ENCODE data around the gene C10orf105. TPM values are rescaled to one million over a fixed set of nuclear protein-coding genes. Genes with fewer than 3 reads are reported as not detected.

C10orf105 gene
- total RNA-seq, 1 donor from 2014 or later = not detected

- Mint-ChIP-seq H3K4me1 (ENCODE audit: low read depth) (no peaks in the 10 kb centered on the region), H3K4me3 (ENCODE audit: unreplicated experiment) (no peak overlapping the region), H3K36me3 (ENCODE audit: low read depth) (peaks cover 4% of the 10 kb centered on the region), H3K27ac (ENCODE audit: unreplicated experiment) (no peak overlapping the region), H3K9me3 (ENCODE audit: low read depth) (peaks cover 4% of the 10 kb centered on the region), H3K27me3 (ENCODE audit: low read depth) (peaks cover 42% of the 10 kb centered on the region)
- no peak for DNase-seq (ENCODE audit: low spot score)
- TF ChIP-seq CTCF (IDR thresholded peaks at IDR 0.05) = no peak
These were observed 33.9 kb downstream of the C10orf105 start for GRCh38 chr10:71685554-71686232.

- Mint-ChIP-seq H3K9me3 (ENCODE audit: low read depth) (peaks cover 4% of the 10 kb centered on the region), H3K4me1 (ENCODE audit: low read depth) (no peaks in the 10 kb centered on the region), H3K36me3 (ENCODE audit: low read depth) (peaks cover 4% of the 10 kb centered on the region), H3K27me3 (ENCODE audit: low read depth) (peaks cover 50% of the 10 kb centered on the region), H3K4me3 (ENCODE audit: unreplicated experiment) (no peak overlapping the region), H3K27ac (ENCODE audit: unreplicated experiment) (no peak overlapping the region)
- DNase-seq (ENCODE audit: low spot score) = no peak
- no peak for TF ChIP-seq CTCF (IDR thresholded peaks at IDR 0.05)
These were observed 35.0 kb downstream of the C10orf105 start for GRCh38 chr10:71684356-71685173.

- H3K27ac Mint-ChIP-seq (ENCODE audit: unreplicated experiment) = no peak overlapping the region
- H3K36me3 Mint-ChIP-seq (ENCODE audit: low read depth) = peaks cover 4% of the 10 kb centered on the region
- H3K4me1 Mint-ChIP-seq (ENCODE audit: low read depth) = no peaks in the 10 kb centered on the region
- no peak for DNase-seq (ENCODE audit: low spot score)
- peaks cover 52% of the 10 kb centered on the region for H3K27me3 Mint-ChIP-seq (ENCODE audit: low read depth)
- H3K9me3 Mint-ChIP-seq (ENCODE audit: low read depth) = peaks cover 3% of the 10 kb centered on the region
- TF ChIP-seq CTCF (IDR thresholded peaks at IDR 0.05) = no peak
- no peak overlapping the region for H3K4me3 Mint-ChIP-seq (ENCODE audit: unreplicated experiment)
These were observed 36.3 kb downstream of the C10orf105 start for GRCh38 chr10:71683301-71683700.

DNA sequence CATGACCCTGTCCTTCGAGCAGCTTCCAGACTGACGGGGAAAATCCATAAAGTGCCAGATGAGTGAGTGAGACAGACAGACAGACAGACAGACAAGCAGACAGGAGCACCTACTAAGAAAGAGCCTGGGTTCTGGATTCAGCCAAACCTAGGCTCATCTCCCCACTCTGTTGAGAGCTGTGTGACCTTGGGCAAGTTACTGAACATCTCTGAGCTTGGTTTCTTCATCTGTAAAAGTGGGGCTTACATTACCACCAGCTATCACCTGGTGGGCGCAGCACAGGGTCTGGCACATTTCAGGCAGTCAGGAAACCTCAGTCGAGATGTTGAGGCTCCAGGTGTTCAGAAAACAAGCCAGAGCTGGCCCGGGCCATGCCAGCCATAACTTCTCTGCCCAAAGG lies 37.6 kb downstream of the C10orf105 start:
- peaks cover 61% of the 10 kb centered on the region for H3K27me3 Mint-ChIP-seq (ENCODE audit: low read depth)
- no peak for TF ChIP-seq CTCF (IDR thresholded peaks at IDR 0.05)
- no peak overlapping the region for H3K27ac Mint-ChIP-seq (ENCODE audit: unreplicated experiment)
- no peak overlapping the region for H3K4me3 Mint-ChIP-seq (ENCODE audit: unreplicated experiment)
- H3K36me3 Mint-ChIP-seq (ENCODE audit: low read depth) = peaks cover 2% of the 10 kb centered on the region
- no peak for DNase-seq (ENCODE audit: low spot score)
- H3K9me3 Mint-ChIP-seq (ENCODE audit: low read depth) = no peaks in the 10 kb centered on the region
- no peaks in the 10 kb centered on the region for H3K4me1 Mint-ChIP-seq (ENCODE audit: low read depth)

DNA sequence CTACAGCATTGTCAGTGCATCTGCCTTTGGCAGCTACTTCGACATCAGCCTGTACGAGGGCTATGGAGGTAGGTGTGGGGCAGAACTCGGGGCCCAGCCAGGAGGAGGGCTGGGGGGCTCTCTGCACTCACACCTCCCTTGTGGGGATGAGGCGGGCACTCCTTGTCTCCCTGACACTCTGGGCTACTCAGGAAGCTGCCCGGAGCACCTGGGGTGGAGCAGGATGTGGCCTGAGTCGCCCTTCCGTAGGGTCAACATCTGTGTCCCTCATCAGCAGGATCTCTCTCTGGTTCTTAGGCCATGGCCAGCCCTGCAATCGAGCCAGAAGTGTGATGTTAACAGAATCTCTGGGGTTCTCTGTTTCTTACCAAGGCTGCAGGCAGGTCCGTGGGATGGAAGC lies 40.2 kb downstream of the C10orf105 start:
- H3K4me3 Mint-ChIP-seq (ENCODE audit: unreplicated experiment) = no peak overlapping the region
- H3K27me3 Mint-ChIP-seq (ENCODE audit: low read depth) = peaks cover 50% of the 10 kb centered on the region
- H3K4me1 Mint-ChIP-seq (ENCODE audit: low read depth) = no peaks in the 10 kb centered on the region
- DNase-seq (ENCODE audit: low spot score) = no peak
- no peaks in the 10 kb centered on the region for H3K36me3 Mint-ChIP-seq (ENCODE audit: low read depth)
- no peak overlapping the region for H3K27ac Mint-ChIP-seq (ENCODE audit: unreplicated experiment)
- H3K9me3 Mint-ChIP-seq (ENCODE audit: low read depth) = no peaks in the 10 kb centered on the region
- no peak for TF ChIP-seq CTCF (IDR thresholded peaks at IDR 0.05)
